Ishikawa (cell line): Measurements from ENCODE around the gene ZSWIM3.

Experiments used
- CEBPB ChIP-seq: IDR thresholded peaks from 2 replicates; pipeline ENCODE4 v1.6.1; 2012
- CREB1 ChIP-seq: IDR thresholded peaks from 2 replicates; pipeline ENCODE4 v1.6.1; 2012; ENCODE audit warnings: low read depth
- EGR1 ChIP-seq: IDR thresholded peaks from 2 replicates; pipeline ENCODE4 v1.6.1; 2012
- EP300 ChIP-seq: IDR thresholded peaks from 2 replicates; pipeline ENCODE4 v1.6.1; 2012; ENCODE audit warnings: borderline replicate concordance
- FOXM1 ChIP-seq: IDR thresholded peaks from 2 replicates; pipeline ENCODE4 v1.6.1; 2012; ENCODE audit warnings: low read depth, borderline replicate concordance
- MAX ChIP-seq: IDR thresholded peaks from 2 replicates; pipeline ENCODE4 v1.6.1; 2012
- NFIC ChIP-seq: IDR thresholded peaks from 2 replicates; pipeline ENCODE4 v1.6.1; 2012
- RAD21 ChIP-seq: IDR thresholded peaks from 2 replicates; pipeline ENCODE4 v1.6.1; 2012; ENCODE audit warnings: low read depth
- TAF1 ChIP-seq: IDR thresholded peaks from 2 replicates; pipeline ENCODE4 v1.6.1; 2012; ENCODE audit warnings: low read depth, mild to moderate bottlenecking
- TCF12 ChIP-seq: IDR thresholded peaks from 2 replicates; pipeline ENCODE4 v1.6.1; 2012; ENCODE audit warnings: low read depth
- TEAD4 ChIP-seq: IDR thresholded peaks from 2 replicates; pipeline ENCODE4 v1.6.1; 2012
- USF1 ChIP-seq: IDR thresholded peaks from 2 replicates; pipeline ENCODE4 v1.6.1; 2012
- YY1 ChIP-seq: IDR thresholded peaks from 2 replicates; pipeline ENCODE4 v1.6.1; 2012; ENCODE audit warnings: low read depth
- ZBTB7A ChIP-seq: IDR thresholded peaks from 2 replicates; pipeline ENCODE4 v1.6.1; 2012; ENCODE audit warnings: low read depth
- TF ChIP-seq, protein P1 (sequence below): IDR thresholded peaks from 2 replicates; pipeline ENCODE4 v1.6.1; 2012; ENCODE audit warnings: low read depth, mild to moderate bottlenecking

The ZSWIM3 gene

DNA sequence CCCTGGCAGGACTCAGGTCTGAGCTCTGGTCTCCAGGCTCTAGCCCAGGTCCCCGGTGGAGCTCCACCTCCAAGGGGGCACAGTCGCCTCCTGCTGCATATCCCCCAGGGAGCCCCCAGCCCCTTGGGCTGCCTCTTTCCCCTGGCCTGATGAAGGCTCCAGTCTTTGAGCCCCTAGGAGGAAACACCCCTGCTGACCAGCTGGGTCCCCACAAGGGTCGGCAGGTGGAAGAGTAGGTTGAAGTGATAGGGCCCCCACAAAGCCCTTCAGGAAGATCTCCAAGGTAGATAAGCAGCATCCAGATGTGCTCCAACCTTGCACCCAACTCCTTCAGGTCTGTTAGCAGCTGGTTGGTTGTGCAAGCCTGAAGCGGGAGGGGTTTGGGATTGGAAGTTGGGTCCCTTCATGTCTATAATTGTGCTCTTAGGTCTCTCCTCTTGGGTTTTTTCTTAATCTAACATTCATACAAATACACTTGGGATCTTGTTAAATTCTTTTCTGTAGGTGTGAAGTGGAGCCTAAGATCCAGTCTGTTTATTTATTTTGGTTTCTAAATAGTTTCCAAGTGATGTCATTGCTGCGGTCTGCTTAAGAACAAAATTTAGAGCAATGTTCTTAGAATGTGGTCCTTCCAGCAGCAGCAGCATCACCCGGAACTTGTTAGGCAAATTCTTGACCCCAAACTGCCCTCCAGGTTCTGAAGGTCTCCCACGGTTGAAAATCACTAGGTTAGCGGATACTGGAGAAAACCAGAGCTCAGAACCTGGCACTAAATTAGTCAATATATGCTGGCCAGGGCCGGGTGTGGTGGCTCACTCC lies 39.8 kb upstream of the ZSWIM3 start:
- no peak for TF ChIP-seq EGR1
- no peak for TF ChIP-seq YY1
- TF ChIP-seq TCF12, result no peak
- TF ChIP-seq, protein P1, sequence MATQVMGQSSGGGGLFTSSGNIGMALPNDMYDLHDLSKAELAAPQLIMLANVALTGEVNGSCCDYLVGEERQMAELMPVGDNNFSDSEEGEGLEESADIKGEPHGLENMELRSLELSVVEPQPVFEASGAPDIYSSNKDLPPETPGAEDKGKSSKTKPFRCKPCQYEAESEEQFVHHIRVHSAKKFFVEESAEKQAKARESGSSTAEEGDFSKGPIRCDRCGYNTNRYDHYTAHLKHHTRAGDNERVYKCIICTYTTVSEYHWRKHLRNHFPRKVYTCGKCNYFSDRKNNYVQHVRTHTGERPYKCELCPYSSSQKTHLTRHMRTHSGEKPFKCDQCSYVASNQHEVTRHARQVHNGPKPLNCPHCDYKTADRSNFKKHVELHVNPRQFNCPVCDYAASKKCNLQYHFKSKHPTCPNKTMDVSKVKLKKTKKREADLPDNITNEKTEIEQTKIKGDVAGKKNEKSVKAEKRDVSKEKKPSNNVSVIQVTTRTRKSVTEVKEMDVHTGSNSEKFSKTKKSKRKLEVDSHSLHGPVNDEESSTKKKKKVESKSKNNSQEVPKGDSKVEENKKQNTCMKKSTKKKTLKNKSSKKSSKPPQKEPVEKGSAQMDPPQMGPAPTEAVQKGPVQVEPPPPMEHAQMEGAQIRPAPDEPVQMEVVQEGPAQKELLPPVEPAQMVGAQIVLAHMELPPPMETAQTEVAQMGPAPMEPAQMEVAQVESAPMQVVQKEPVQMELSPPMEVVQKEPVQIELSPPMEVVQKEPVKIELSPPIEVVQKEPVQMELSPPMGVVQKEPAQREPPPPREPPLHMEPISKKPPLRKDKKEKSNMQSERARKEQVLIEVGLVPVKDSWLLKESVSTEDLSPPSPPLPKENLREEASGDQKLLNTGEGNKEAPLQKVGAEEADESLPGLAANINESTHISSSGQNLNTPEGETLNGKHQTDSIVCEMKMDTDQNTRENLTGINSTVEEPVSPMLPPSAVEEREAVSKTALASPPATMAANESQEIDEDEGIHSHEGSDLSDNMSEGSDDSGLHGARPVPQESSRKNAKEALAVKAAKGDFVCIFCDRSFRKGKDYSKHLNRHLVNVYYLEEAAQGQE, result no peak
- no peak for TF ChIP-seq CEBPB
- TF ChIP-seq MAX, result no peak
- TF ChIP-seq USF1, result no peak

DNA sequence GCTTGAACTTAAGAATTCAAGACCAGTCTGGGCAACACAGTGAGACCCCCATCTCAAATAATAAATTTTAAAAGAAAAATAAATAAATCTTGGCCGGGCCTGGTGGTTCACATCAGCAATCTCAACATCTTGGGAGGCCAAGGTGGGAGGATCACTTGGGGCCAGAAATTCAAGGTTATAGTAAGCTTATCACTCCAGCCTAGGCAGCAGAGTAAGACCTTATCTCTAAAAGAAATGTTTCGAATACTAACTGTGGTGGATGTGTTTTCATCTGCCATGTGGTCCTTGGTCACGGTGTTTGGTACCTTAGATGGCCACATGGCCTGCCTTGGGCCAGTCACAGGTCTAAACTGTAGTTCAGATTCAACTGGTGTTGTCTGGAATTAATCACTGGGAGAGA lies 39.2 kb upstream of the ZSWIM3 start:
- TF ChIP-seq USF1, result no peak
- TF ChIP-seq RAD21, result no peak
- TF ChIP-seq TAF1, result no peak
- no peak for TF ChIP-seq TCF12
- TF ChIP-seq EGR1, result no peak
- TF ChIP-seq TEAD4, result no peak
- TF ChIP-seq MAX, result no peak

DNA sequence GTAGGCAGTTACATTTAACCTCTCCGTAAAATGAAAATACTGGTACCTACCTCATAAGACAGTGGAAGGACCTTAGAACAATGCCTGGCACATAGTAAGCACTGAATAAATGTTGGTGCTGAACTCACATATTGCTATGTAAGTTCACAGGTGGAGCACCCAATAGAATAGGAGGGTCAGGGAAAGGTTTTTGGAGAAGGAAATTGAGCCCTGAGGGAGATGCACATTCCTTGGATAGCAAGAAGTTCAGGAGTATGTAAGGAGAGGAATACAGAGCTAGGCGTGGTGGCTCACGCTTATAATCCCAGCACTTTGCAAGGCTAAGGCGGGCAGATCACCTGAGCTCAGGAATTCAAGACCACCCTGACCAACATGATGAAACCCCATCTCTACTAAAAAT lies 37.9 kb upstream of the ZSWIM3 start:
- TF ChIP-seq EP300 (no peak), EGR1 (no peak), FOXM1 (no peak), MAX (no peak), RAD21 (no peak), CEBPB (no peak), NFIC (no peak), TAF1 (no peak), CREB1 (no peak), TEAD4 (no peak), YY1 (no peak), TCF12 (no peak), USF1 (no peak), ZBTB7A (no peak)
- TF ChIP-seq, protein P1, result no peak

- TF ChIP-seq USF1, result no peak
- TF ChIP-seq ZBTB7A, result no peak
- TF ChIP-seq CEBPB, result no peak
- TF ChIP-seq TEAD4, result no peak
- TF ChIP-seq TCF12, result no peak
Measured at GRCh38 chr20:45821947-45822346, 35.5 kb upstream of the ZSWIM3 start.

DNA sequence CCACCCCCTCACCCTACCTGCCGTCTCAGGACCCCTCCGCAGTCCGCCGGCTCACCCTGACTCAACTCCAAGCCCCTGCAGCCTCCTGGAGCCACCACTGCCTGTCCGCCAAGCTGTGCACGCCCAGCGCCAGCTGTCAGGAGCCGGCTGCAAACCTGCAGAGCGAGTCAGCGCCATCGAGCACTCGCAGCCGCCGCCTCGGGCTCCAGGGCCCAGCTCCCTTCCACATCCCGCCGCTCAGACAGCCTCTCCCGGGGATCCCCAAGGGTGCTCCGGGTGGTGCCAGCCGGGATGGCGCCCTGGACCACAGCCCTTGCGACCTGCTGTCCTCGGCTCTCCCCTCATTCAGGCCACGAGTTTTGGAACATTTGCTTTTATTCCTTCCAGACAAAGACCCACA lies 34.6 kb upstream of the ZSWIM3 start:
- TF ChIP-seq FOXM1 (no peak), MAX (no peak), CREB1 (no peak), RAD21 (no peak), TEAD4 (no peak), TAF1 (no peak), EGR1 (no peak), TCF12 (no peak), NFIC (no peak), CEBPB (no peak), EP300 (no peak), ZBTB7A (no peak), USF1 (no peak)
- TF ChIP-seq, protein P1, result no peak
